Stimulated activated CD8-positive, alpha-beta memory T cell treated with anti-CD3 and anti-CD28 coated beads, Interleukin-7, amount 100 ng/mL, for 24 hours (primary cell): ENCODE measurements around the gene HSD17B4.
A peak's percentile ranks its signal among the peaks of the same experiment; 100 is the strongest.
"Not testable (repeated sequence)": the region's sequence is repeated elsewhere in the genome, so short reads cannot be mapped to it uniquely, and the experiment has no call there.

Source experiments
- DNase-seq: peaks from one replicate; pipeline ENCODE4 v3.0.0-alpha.2; 2020; ENCODE audit warnings: low read depth

HSD17B4 gene, protein sequence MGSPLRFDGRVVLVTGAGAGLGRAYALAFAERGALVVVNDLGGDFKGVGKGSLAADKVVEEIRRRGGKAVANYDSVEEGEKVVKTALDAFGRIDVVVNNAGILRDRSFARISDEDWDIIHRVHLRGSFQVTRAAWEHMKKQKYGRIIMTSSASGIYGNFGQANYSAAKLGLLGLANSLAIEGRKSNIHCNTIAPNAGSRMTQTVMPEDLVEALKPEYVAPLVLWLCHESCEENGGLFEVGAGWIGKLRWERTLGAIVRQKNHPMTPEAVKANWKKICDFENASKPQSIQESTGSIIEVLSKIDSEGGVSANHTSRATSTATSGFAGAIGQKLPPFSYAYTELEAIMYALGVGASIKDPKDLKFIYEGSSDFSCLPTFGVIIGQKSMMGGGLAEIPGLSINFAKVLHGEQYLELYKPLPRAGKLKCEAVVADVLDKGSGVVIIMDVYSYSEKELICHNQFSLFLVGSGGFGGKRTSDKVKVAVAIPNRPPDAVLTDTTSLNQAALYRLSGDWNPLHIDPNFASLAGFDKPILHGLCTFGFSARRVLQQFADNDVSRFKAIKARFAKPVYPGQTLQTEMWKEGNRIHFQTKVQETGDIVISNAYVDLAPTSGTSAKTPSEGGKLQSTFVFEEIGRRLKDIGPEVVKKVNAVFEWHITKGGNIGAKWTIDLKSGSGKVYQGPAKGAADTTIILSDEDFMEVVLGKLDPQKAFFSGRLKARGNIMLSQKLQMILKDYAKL

GRCh38 chr5:119452373-119453039 is at the start of gene HSD17B4:
Gene HSD17B4 (plus strand): TSS chr5:119452497. CDS start chr5:119452576, 79 bp downstream.
- DNase-seq = peak; percentile 66

GRCh38 chr5:119402555-119402954 is 49.7 kb upstream of the HSD17B4 start:
- DNase-seq = no peak

- DNase-seq = no peak
These were observed 48.3 kb upstream of the HSD17B4 start for GRCh38 chr5:119404033-119404432.

GRCh38 chr5:119405419-119405818 is 46.9 kb upstream of the HSD17B4 start:
- DNase-seq = no peak

DNA sequence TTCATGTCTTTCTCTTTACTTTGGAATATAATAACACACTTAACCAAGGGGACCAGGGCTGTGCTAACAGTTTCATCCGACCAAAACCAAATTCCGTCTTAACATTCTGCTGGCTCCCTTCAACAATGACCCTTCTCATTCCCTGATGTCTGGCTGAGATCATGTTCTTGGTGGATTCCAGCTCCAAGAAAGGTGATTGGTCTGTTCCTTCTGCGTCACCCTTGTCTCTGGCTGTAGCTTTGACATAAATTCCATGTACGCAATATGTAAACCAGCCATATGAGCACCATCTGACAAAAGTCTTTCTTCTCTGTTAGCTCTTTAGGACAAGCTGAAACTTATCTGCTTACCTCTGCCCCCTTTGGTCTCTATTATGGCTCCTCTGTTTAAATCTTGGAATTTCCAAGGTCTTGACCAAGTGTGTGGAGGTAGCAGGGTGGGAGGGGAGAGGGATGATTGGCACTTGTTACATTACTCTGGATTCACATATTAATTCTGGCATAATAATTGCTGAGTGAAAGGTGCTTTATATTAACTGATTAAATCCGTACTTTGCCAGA is 45.7 kb upstream of the HSD17B4 start:
- no peak for DNase-seq

DNA sequence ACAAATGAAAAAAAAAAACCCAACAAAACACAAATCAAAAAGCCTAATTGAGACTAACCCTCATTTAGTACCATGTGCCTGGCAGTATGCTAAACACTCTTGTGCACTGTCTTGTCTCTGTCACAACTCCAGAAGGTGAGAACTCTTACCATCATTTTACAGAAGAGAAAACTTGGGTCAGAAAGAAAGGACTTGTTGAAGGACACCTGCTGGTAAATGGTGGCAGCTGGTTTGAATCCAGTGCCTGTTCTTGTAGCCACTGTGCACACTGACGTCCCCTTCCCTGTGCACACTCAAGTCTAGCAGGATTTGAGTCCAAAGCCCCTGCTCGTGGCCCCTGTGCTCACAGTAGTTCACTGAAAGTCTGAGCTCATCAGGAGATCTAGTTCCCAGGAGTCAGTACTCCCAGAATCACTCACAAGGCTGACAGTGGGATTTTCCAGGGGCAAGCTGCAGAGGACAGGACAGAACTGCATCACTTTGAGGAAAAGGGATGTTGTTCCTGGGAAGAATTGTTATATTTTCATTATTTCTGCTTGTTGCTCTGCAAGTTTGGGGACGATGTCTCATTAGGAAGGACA is 43.0 kb upstream of the HSD17B4 start:
- no peak for DNase-seq

DNA sequence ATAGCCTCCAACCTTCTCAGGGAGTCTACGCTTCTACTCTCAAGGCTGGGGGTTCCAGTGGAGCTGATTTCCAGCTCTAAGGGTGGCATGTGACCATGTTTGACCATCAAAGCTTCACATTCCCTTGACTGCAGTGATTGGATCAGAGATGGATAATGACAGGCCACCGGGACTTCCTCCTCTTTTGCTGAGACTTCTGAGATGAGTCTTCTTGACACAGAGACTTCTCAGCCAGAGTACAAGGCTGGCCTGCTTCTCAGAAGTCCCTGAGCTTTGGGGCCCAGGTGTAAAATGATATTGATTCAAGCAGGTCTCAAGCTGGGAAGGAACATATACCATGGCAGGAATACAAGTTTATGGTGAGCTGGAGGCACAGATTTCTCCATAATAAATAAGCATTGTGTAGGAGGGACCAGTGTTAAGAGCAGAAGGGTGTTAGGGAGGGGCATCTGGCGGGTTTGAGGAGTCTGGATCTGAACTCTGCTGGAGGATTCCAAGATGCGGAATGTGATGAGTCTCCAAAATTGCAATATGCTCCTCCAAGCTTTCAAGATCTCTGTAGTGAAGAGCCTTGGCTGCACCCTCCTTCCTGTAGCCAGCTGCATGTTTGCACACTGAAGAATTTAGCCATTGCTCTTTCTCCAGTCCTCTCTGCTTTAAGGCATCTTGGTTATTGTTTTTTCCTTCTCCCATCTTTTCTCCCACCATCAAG is 41.7 kb upstream of the HSD17B4 start:
- DNase-seq = no peak

DNA sequence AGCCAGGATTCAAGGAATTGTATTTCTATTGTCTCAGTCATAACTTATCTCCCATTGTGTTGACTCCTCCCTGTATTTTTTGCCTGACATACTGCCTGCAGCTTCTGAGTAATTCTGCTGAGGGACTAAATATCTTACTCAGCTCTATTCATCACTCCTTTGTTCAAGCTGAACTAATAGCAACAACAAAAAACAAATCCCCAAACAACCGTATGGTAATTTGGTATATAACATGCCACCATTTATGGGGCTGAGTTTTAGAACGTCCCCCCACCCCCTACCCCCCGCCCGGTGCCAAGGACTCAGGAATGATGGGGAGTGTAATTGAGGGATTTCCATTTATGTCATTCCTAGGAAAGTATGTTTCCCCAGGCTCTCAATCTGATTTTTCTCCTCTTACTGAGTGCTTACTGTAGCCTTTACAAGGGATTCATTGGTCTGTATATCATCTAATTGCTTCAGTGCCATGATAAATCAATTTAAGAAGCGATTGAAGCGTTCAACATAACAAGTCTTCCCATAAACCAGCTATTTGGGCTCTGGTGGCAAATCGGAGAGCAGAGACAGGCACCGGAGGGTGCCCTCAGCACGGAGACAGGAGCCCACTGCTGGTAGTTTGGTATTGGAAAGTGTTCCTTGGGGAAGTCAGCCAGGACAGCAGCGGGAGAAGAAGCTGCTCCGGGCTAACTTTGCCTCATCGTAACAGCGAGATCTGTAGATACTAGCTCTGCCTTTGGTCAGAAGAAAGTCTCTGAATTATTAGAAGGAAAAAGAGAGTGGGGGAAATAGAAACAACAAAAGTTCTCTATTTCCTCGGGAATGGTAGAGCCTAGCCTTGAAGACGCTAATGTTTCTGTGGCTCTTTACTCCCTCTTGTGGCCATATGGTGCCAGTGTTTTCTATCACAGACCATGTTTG is 40.7 kb upstream of the HSD17B4 start:
- DNase-seq = no peak

GRCh38 chr5:119412279-119413227 is 39.7 kb upstream of the HSD17B4 start:
- no peak for DNase-seq

DNA sequence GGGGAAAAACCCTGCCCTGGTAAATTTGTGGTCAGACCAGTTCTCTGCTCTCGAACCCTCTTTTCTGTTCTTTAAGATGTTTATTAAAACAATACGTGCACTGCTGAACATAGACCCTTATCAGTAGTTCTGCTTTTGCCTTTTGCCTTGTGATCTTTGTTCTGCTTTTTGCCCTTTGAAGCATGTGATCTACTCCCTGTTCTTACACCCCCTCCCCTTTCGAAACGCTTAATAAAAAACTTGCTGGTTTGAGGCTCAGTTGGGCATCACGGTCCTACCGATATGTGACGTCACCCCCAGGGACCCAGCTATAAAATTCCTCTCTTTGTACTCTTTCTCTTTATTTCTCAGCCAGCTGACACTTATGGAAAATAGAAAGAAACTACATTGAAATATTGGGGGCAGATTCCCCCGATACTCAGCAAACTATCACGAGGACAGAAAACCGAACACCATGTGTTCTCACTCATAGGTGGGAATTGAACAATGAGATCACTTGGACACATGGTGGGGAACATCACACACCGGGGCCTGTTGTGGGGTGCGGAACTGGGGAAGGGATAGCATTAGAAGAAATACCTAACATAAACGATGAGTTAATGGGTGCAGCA is 38.1 kb upstream of the HSD17B4 start:
- not testable (repeated sequence) for DNase-seq

- DNase-seq = no peak
These were observed 34.2 kb upstream of the HSD17B4 start for GRCh38 chr5:119417891-119418605.

GRCh38 chr5:119418606-119419100 is 33.6 kb upstream of the HSD17B4 start:
- no peak for DNase-seq

DNA sequence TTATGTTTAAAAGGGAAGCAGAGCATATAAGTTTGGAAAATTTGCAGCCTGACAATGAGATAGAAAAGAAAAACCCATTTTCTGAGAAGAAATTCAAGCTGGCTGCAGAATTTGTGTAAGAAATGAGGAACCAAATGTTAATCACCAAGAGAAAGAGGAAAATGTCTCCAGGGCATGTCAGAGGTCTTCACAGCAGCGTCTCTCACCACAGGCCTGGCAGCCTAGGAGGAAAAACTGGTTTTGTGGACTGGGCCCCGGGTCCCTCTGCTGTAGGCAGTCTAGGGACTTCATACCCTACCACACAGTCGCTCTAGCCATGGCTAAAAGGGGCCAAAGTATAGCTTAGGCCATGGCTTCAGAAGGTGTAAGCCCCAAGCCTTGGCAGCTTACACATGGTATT is 32.1 kb upstream of the HSD17B4 start:
- no peak for DNase-seq

GRCh38 chr5:119426057-119426456 is 26.2 kb upstream of the HSD17B4 start:
- no peak for DNase-seq

DNA sequence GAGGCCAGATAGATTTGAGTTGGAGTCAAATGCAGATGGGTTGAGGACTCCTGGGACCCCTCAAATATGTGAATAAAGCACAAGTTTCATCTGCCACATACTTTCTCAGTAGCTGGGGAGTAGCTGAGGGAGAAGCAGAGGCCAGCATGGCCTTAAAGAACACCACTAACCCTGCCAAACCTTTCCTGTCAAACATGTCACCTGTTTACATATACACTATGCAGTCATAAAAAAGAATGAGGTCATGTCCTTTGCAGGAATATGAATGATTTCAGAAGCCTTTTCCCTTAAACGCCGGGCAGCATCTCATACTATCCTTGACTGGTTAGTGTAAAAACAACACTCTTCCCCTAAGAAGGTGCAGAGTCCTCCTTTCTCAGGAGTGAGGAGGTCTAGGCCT is 25.2 kb upstream of the HSD17B4 start:
- DNase-seq = no peak

- DNase-seq = not testable (repeated sequence)
These were observed 24.7 kb upstream of the HSD17B4 start for GRCh38 chr5:119427596-119427995.

DNA sequence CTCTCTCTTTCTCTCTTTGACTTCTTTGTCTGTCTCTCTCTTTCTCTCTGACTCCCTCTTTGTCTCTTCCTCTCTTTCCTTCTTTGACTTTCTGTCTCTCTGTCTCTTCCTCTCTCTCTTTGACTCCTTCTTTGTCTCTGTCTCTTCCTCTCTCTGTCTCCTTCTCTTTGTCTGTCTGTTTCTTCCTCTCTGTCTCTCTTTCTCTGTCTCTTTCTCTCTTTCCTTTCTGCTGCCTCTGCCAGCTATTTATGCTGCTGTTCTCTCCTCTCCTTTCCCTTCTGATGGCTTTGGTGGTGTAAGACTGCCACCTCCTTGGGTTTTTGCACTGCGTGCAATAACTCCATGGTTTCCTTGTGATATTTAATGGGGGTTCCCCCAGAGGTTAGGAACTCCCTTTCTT is 24.1 kb upstream of the HSD17B4 start:
- DNase-seq = not testable (repeated sequence)

GRCh38 chr5:119428574-119428973 is 23.7 kb upstream of the HSD17B4 start:
- DNase-seq = not testable (repeated sequence)
